Adrenal gland (tissue), 12 donors: ENCODE measurements around the gene IFNAR1. TPM values are rescaled to one million over a fixed set of nuclear protein-coding genes. Genes with fewer than 3 reads are reported as not detected.
A peak's percentile ranks its signal among the peaks of the same experiment; 100 is the strongest.
"Not testable (repeated sequence)": the region's sequence is repeated elsewhere in the genome, so short reads cannot be mapped to it uniquely, and the experiment has no call there.

ENCODE experiments used
- DNase-seq, 7 donors: peaks; one replicate each; pipeline ENCODE4 v3.0.0-alpha.2; 2019 to 2020
- H3K27ac ChIP-seq, 5 donors: fragments of 200-600 bp; sonication (generic) in 4 of 5; 1 replicate in 3 of 5; 2 replicates in 2 of 5; pipeline versions ENCODE4 v1.5.1 to v1.8.0; 2016 to 2020; ENCODE audit warnings: mild to moderate bottlenecking in 1 of 5
- H3K27me3 ChIP-seq: fragments of 200-600 bp; 2 replicates; pipeline ENCODE4 v1.8.0; 2021
- H3K36me3 ChIP-seq, 2 donors: fragments of 200-600 bp; replicated peaks in 1 of 2; 1 replicate in 1 of 2; 2 replicates in 1 of 2; pipeline versions ENCODE4 v1.5.1 to v1.8.0; 2018 to 2022
- H3K4me1 ChIP-seq, 2 donors: fragments of 200-600 bp; replicated peaks in 1 of 2; 1 replicate in 1 of 2; 2 replicates in 1 of 2; pipeline versions ENCODE4 v1.5.1 to v1.8.0; 2018 to 2021
- H3K4me3 ChIP-seq, 4 donors: fragments of 200-600 bp; sonication (generic) in 3 of 4; one replicate each; pipeline ENCODE4 v1.5.1; 2016 to 2018
- H3K9me3 ChIP-seq, 3 donors: fragments of 200-600 bp; sonication (generic) in 1 of 3; replicated peaks in 1 of 3; 1 replicate in 2 of 3; 2 replicates in 1 of 3; pipeline versions ENCODE4 v1.5.1 to v1.8.0; 2016 to 2021
- POLR2A ChIP-seq, 2 donors: fragments of 450-650 bp; IDR thresholded peaks; one replicate each; pipeline ENCODE4 v1.6.1; 2017; ENCODE audit warnings: antibody characterized with exemption in 2 of 2, mild to moderate bottlenecking in 2 of 2, moderate library complexity in 1 of 2
- WGBS, 4 donors: extraction: QIAGEN DNeasy Blood & Tissue Kit in 2 of 4; methylation state at CpG; one replicate each; pipeline versions ENCODE4 v1.1.5 to v1.1.7; 2013 to 2017; 5-methylcytosine and 5-hydroxymethylcytosine counted together
- intact Hi-C, 2 donors: fragments of 100-400 bp; cut with DNase I; formaldehyde crosslinking; loops; one replicate each; pipeline versions ENCODE4 v1.14.1 to v1.15.0; 2022 to 2023
- polyA plus RNA-seq, 3 donors: library from polyadenylated mRNA; stranded (reverse); fragments of 200-250 nt in 2 of 3; fragments of 350-450 nt in 1 of 3; fragmentation: Illumina TruSeq in 1 of 3; extraction: RNeasy Lipid Tissue Mini Kit (QIAGEN cat#74804) in 1 of 3; gene quantifications; one replicate each; pipeline ENCODE4 v1.2.3, GENCODE V29; 2013 to 2014
- total RNA-seq, 9 donors: library from RNA; depleted of rRNA in 4 of 9; stranded (reverse); fragments of >200 nt in 4 of 9; fragments of 120-200 nt in 1 of 9; fragmentation: NEBNext Ultra II Directional in 1 of 9; extraction: Animal tissue kit (Norgen Biotek cat#: 25700) in 1 of 9; gene quantifications; one replicate each; pipeline versions ENCODE4 v1.1.0 to v1.2.4, GENCODE V29; 2013 to 2023
- TF ChIP-seq, protein P1 (sequence below), 6 experiments: fragments of 450-650 bp in 4 of 6; fragments of 200-600 bp in 2 of 6; sonication (generic) in 1 of 6; IDR thresholded peaks; 1 replicate in 5 of 6; 2 replicates in 1 of 6; pipeline versions ENCODE4 v1.5.1 to v1.8.0; 2016 to 2021; ENCODE audit warnings: antibody characterized with exemption in 6 of 6, mild to moderate bottlenecking in 2 of 6, moderate library complexity in 1 of 6
- donor health status: healthy with polysubstance abuse.
- donor health status: Bipolar disorder and iron deficiency.
- donor health status: DM: yes; HTN: yes; CAD: no.
- donor health status: DM: no; HTN: no; CAD: no.
- donor health status: DM: no; HTN: no; CAD: no.
- donor health status: DM: yes; HTN: yes; CAD: no.

IFNAR1 gene
- total and polyA plus RNA-seq, 12 donors, result 7.3 to 71.2 (median 32.8) TPM

DNA sequence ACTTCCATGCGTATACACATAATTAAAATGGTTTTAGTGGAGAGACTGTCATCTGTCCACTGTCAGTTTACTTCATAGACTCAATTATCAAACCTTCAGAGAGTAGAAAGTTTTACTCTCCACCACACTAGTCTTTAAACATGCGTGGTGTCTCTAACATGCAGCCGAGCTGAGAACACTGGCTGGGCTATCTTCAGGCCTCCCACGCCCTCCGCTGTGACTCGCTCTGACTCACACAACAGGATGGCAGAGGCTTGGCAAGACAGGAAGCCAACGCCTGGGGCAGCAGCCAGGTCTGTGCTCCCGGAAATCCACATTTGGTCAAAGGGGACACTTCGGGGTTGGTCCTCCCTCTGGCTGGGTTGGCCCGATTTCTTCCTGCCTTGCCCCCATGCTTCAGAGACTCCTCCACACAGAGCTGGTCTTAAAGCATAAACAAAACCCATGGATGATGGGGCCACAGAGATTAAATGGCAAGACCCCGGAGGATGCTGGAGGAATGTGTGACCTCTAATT is 55.8 kb downstream of the IFNAR1 start:
- WGBS, 4 donors, result 13 to 41% (median 15%) methylated on average over 4 to 11 of the region's 11 CpGs
- Histone ChIP-seq H3K36me3 (no peaks in the 10 kb centered on the region), H3K27me3 (no peaks in the 10 kb centered on the region), H3K4me1 (peaks cover 23 to 33% of the 10 kb centered on the region in 2 donors), H3K27ac (peak overlapping the region; percentile 49 to 90 (median 71)), H3K4me3 (no peak overlapping the region), H3K9me3 (no peaks in the 10 kb centered on the region)
- DNase-seq, result peak; percentile 87 to 97 (median 97)
- TF ChIP-seq POLR2A (IDR thresholded peaks at IDR 0.05), result peak in 1 of 2 donors; percentile 47
- TF ChIP-seq, protein P1, sequence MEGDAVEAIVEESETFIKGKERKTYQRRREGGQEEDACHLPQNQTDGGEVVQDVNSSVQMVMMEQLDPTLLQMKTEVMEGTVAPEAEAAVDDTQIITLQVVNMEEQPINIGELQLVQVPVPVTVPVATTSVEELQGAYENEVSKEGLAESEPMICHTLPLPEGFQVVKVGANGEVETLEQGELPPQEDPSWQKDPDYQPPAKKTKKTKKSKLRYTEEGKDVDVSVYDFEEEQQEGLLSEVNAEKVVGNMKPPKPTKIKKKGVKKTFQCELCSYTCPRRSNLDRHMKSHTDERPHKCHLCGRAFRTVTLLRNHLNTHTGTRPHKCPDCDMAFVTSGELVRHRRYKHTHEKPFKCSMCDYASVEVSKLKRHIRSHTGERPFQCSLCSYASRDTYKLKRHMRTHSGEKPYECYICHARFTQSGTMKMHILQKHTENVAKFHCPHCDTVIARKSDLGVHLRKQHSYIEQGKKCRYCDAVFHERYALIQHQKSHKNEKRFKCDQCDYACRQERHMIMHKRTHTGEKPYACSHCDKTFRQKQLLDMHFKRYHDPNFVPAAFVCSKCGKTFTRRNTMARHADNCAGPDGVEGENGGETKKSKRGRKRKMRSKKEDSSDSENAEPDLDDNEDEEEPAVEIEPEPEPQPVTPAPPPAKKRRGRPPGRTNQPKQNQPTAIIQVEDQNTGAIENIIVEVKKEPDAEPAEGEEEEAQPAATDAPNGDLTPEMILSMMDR (IDR thresholded peaks at IDR 0.05), result peak in 1 of 6 experiments; percentile 20
- intact Hi-C loops, result no loop called here

DNA sequence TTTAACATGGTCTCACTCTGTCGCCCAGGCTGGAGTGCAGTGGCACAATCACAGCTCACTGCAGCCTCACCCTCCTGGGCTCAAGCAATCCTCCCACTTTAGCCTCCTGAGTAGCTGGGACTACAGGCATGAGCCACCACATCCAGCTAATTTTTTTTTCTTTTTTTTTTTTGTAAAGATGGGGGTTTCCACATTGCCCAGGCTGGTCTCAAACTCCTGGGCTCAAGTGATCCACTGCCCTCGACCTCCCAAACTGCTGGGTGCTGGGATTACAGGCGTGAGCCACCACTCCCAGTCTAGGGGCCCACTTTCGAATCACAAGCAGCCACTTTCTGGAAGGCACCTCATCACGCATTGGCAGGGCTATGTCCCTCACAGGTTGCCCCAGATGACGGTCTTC is 56.6 kb downstream of the IFNAR1 start:
- H3K27ac ChIP-seq, intact Hi-C loops, H3K9me3 ChIP-seq, H3K36me3 ChIP-seq, H3K27me3 ChIP-seq, DNase-seq, H3K4me3 ChIP-seq: not testable (repeated sequence)
- 83 to 95% (median 94%) methylated on average over 5 to 6 of the region's 6 CpGs for WGBS, 4 donors
- H3K4me1 ChIP-seq, result peaks cover 23 to 33% of the 10 kb centered on the region in 2 donors

DNA sequence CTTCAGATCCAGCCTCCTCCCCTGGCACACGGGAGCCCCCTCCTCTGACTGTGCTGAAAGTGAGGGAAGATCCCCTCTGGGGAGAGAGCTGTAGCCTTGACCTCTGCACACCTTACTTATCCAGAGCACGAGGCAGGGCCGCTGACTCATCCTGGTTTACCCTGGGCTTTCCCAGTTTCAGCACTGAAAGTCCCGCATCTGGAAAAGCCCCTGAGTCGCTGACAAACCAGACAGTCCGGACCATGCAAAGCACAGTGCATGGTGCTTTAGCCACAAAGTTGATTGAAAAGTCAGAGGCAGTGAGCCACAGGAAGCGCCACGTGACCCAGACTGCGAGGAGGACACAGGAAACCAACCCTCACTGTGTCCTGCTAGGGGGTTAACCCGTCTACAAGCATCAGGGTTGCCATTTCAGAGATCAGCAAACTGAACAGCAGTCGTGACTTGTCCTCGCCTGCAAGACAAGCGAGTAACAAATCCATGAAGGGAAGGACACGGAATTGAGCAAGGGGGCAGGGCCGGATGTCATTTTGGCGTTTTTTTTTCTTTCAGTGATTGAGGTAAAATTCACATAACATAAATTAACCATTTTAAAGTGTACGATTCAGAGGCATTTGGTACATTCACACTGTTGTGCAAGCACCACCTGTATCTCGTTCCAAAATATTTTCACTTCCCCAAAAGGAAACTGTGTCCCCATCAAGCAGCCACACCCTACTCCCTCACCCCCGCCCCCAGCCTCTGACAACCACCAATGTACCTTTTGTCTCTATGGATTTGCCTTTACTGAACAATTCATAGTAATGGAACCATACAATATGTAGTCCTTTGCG is 58.5 kb downstream of the IFNAR1 start:
- H3K27me3 ChIP-seq, result no peaks in the 10 kb centered on the region
- H3K4me1 ChIP-seq, result peaks cover 23 to 33% of the 10 kb centered on the region in 2 donors
- DNase-seq, result peak; percentile 52 to 83 (median 79)
- peak overlapping the region in 4 of 5 donors; percentile 24 to 89 (median 62) for H3K27ac ChIP-seq
- H3K36me3 ChIP-seq, result no peaks in the 10 kb centered on the region
- 15 to 20% (median 16%) methylated on average over 20 of the region's 20 CpGs for WGBS, 4 donors
- intact Hi-C loops, result no loop called here
- peak in 1 of 2 donors; percentile 31 for TF ChIP-seq POLR2A (IDR thresholded peaks at IDR 0.05)
- TF ChIP-seq, protein P1 (IDR thresholded peaks at IDR 0.05), result no peak
- no peaks in the 10 kb centered on the region for H3K9me3 ChIP-seq
- peak overlapping the region in 1 of 4 donors; percentile 48 for H3K4me3 ChIP-seq

DNA sequence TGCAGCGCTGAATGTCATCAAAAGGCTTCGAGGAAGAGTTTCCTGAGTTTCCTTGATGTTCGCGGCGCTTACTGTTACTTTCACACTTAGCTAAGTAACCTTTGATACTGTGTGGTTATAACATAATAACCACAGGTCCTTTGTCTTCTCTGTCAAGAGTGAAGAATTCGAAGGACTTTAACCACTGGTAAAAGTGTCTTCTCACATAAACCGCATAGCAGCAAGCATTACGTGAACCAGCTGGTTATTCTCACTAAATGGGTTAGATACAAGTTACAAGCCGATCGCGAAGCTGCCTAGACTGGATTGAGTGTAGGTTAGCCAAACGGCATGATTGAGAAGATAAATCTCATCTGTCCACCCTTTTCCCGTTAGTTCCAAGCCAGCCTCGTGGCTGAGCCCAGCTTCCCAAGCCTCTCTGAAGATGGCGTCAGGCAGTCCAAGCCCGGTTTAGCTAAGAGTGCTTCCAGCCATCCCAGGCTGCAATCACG is 60.1 kb downstream of the IFNAR1 start:
- no peak overlapping the region for H3K27ac ChIP-seq
- intact Hi-C loops, result no loop called here
- no peak for TF ChIP-seq POLR2A (IDR thresholded peaks at IDR 0.05)
- TF ChIP-seq, protein P1 (IDR thresholded peaks at IDR 0.05), result no peak

More for the DNA sequence above, 60.1 kb downstream of the IFNAR1 start:
- no peak for DNase-seq
- Histone ChIP-seq H3K36me3 (no peaks in the 10 kb centered on the region), H3K4me3 (no peak overlapping the region), H3K9me3 (no peaks in the 10 kb centered on the region), H3K4me1 (peaks cover 23 to 29% of the 10 kb centered on the region in 2 donors), H3K27me3 (no peaks in the 10 kb centered on the region)
- WGBS, 4 donors, result 84 to 93% (median 87%) methylated on average over 17 of the region's 17 CpGs
